NAMALWA (cell line): ENCODE data around the gene GORASP2.
"Not testable (repeated sequence)": the region's sequence is repeated elsewhere in the genome, so short reads cannot be mapped to it uniquely, and the experiment has no call there.

Experiments
- DNase-seq: peaks from one replicate; pipeline ENCODE4 v3.0.0-alpha.2; 2015; ENCODE audit warnings: low spot score

GORASP2 gene

GRCh38 chr2:170928824-170929685 is at the start of gene GORASP2:
GORASP2 (plus strand) TSS chr2:170929253; CDS start chr2:170929341, 88 bp downstream.
- peak; percentile 100 for DNase-seq

GRCh38 chr2:170881840-170882239 is 47.2 kb upstream of the GORASP2 start:
- DNase-seq, result no peak

- no peak for DNase-seq
Observed at GRCh38 chr2:170882758-170883157, 46.3 kb upstream of the GORASP2 start.

- no peak for DNase-seq
Observed at GRCh38 chr2:170883683-170884082, 45.4 kb upstream of the GORASP2 start.

GRCh38 chr2:170885130-170885791 is 43.8 kb upstream of the GORASP2 start:
- DNase-seq, result no peak

- peak; percentile 6 for DNase-seq
Observed at GRCh38 chr2:170886386-170886785, 42.7 kb upstream of the GORASP2 start.

- DNase-seq, result no peak
Observed at GRCh38 chr2:170887496-170887895, 41.6 kb upstream of the GORASP2 start.

- no peak for DNase-seq
Observed at GRCh38 chr2:170887896-170888295, 41.2 kb upstream of the GORASP2 start.

- DNase-seq, result no peak
Observed at GRCh38 chr2:170891893-170892292, 37.2 kb upstream of the GORASP2 start.

GRCh38 chr2:170892391-170892951 is 36.6 kb upstream of the GORASP2 start:
- no peak for DNase-seq

- DNase-seq, result no peak
Observed at GRCh38 chr2:170895023-170895757, 33.9 kb upstream of the GORASP2 start.

GRCh38 chr2:170896622-170897021 is 32.4 kb upstream of the GORASP2 start:
- DNase-seq, result no peak

GRCh38 chr2:170897108-170897507 is 31.9 kb upstream of the GORASP2 start:
- DNase-seq, result no peak

GRCh38 chr2:170905864-170906263 is 23.2 kb upstream of the GORASP2 start:
- no peak for DNase-seq

- no peak for DNase-seq
Observed at GRCh38 chr2:170911314-170911889, 17.7 kb upstream of the GORASP2 start.

- DNase-seq, result not testable (repeated sequence)
Observed at GRCh38 chr2:170914994-170915666, 13.9 kb upstream of the GORASP2 start.

- no peak for DNase-seq
Observed at GRCh38 chr2:170917219-170917913, 11.7 kb upstream of the GORASP2 start.

GRCh38 chr2:170917957-170918356 is 11.1 kb upstream of the GORASP2 start:
- DNase-seq, result no peak

GRCh38 chr2:170921873-170922272 is 7.2 kb upstream of the GORASP2 start:
- not testable (repeated sequence) for DNase-seq

GRCh38 chr2:170922634-170923494 is 6.2 kb upstream of the GORASP2 start:
- DNase-seq, result no peak
